HEK293 (cell line): ENCODE results near the gene PAK4.
A peak's percentile ranks its signal among the peaks of the same experiment; 100 is the strongest.

Source experiments
- GLIS2 ChIP-seq: fragments of 450-650 bp; formaldehyde crosslinking; IDR thresholded peaks from 2 replicates; pipeline ENCODE4 v1.5.1; 2016; ENCODE audit warnings: missing biosample characterization, missing genetic modification characterization
- SCRT2 ChIP-seq: fragments of 450-650 bp; formaldehyde crosslinking; IDR thresholded peaks from 2 replicates; pipeline ENCODE4 v1.5.1; 2016; ENCODE audit warnings: missing biosample characterization, missing genetic modification characterization
- SETDB1 ChIP-seq: IDR thresholded peaks from one replicate; pipeline ENCODE4 v1.6.1; 2017; ENCODE audit warnings: mild to moderate bottlenecking, low read length, moderate library complexity, mixed read lengths; ENCODE audit not compliant: insufficient read length
- SP7 ChIP-seq: fragments of 450-650 bp; formaldehyde crosslinking; IDR thresholded peaks from 2 replicates; pipeline ENCODE4 v1.5.1; 2016; ENCODE audit warnings: missing biosample characterization, missing genetic modification characterization
- ZBTB49 ChIP-seq: fragments of 450-650 bp; formaldehyde crosslinking; IDR thresholded peaks from 2 replicates; pipeline ENCODE4 v1.5.1; 2016; ENCODE audit warnings: missing biosample characterization, missing genetic modification characterization, low read depth
- ZBTB6 ChIP-seq: fragments of 450-650 bp; formaldehyde crosslinking; IDR thresholded peaks from 2 replicates; pipeline ENCODE4 v1.5.1; 2017; ENCODE audit warnings: missing biosample characterization, missing genetic modification characterization
- ZNF10 ChIP-seq: fragments of 450-650 bp; formaldehyde crosslinking; IDR thresholded peaks from 2 replicates; pipeline ENCODE4 v1.5.1; 2017; ENCODE audit warnings: missing biosample characterization, missing genetic modification characterization
- ZNF280D ChIP-seq: fragments of 450-650 bp; formaldehyde crosslinking; IDR thresholded peaks from 2 replicates; pipeline ENCODE4 v1.5.1; 2016; ENCODE audit warnings: missing biosample characterization, missing genetic modification characterization
- ZNF341 ChIP-seq: fragments of 450-650 bp; formaldehyde crosslinking; IDR thresholded peaks from 2 replicates; pipeline ENCODE4; 2016; ENCODE audit warnings: low read depth, missing biosample characterization, missing genetic modification characterization
- ZNF398 ChIP-seq: fragments of 450-650 bp; formaldehyde crosslinking; IDR thresholded peaks from 2 replicates; pipeline ENCODE4 v1.5.1; 2017; ENCODE audit warnings: missing biosample characterization, missing genetic modification characterization
- ZNF518A ChIP-seq: fragments of 450-650 bp; formaldehyde crosslinking; conservative IDR thresholded peaks from 2 replicates; pipeline ENCODE4 v1.5.1; 2016; ENCODE audit warnings: low read depth, missing biosample characterization, missing genetic modification characterization
- ZNF626 ChIP-seq: fragments of 450-650 bp; sonication (Bioruptor Pico); formaldehyde crosslinking; IDR thresholded peaks from 2 replicates; pipeline ENCODE4 v1.5.1; 2018; ENCODE audit warnings: missing biosample characterization, missing genetic modification characterization, inconsistent platforms
- ZNF654 ChIP-seq: fragments of 450-650 bp; formaldehyde crosslinking; IDR thresholded peaks from 2 replicates; pipeline ENCODE4 v1.5.1; 2016; ENCODE audit warnings: low read depth, missing biosample characterization, missing genetic modification characterization
- TF ChIP-seq, protein P1 (sequence below): fragments of 450-650 bp; formaldehyde crosslinking; optimal IDR thresholded peaks from 2 replicates; pipeline ENCODE3; 2016; ENCODE audit warnings: missing biosample characterization, mild to moderate bottlenecking, missing genetic modification characterization
- TF ChIP-seq, protein P2 (sequence below): fragments of 450-650 bp; formaldehyde crosslinking; IDR thresholded peaks from 2 replicates; pipeline ENCODE4 v1.5.1; 2016; ENCODE audit warnings: missing biosample characterization, missing genetic modification characterization
- TF ChIP-seq, protein P3 (sequence below): IDR thresholded peaks from 2 replicates; pipeline ENCODE4 v1.6.1; 2011; ENCODE audit warnings: mild to moderate bottlenecking, low read depth, low read length, borderline replicate concordance
- TF ChIP-seq, protein P4 (sequence below): fragments of 450-650 bp; formaldehyde crosslinking; IDR thresholded peaks from 2 replicates; pipeline ENCODE4 v1.5.0; 2017; ENCODE audit warnings: missing biosample characterization, missing genetic modification characterization, borderline replicate concordance

Gene PAK4

DNA sequence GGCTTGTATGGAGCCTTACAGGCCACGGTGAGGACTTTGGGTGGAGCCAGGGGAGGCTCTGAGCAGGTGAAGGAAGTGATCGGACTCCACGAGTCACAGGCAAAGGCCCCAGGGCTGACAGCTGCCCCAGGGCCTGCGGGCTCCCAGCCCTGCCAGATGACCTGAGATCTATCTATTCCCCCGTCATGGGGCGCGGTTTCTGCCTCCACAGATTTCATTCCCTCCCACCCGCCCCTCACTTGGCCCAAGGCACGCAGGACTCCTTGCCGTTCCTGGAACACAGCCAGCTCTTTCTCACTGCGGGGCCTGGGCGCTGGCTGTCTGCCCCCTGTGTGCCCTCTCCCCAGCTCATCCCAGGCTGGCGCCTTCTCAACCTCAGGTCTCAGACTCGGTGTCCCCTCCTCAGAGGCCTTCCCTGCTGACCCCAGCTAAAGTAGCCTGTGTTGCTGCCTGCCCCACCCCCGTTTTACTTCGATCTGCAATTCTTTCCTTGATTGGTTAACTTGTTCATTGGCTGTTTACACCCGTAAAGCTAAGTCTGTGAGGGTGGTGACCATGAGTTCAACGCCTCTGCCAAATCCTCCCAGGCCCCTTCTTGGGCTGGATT lies 13.9 kb upstream of the PAK4 start (continued):
- TF ChIP-seq SETDB1 (no peak), ZNF518A (no peak), ZNF626 (no peak), ZNF398 (0 out of 2 replicates have a peak, but pooled peaks have one; percentile 37), SCRT2 (tag by site-specific recombination) (no peak), GLIS2 (tag by site-specific recombination) (peak; percentile 36; the same call in 1 of the 2 replicates), ZNF341 (no peak), ZNF654 (no peak), ZNF280D (no peak), ZBTB6 (tag by site-specific recombination) (no peak), ZBTB49 (tag by site-specific recombination) (no peak), SP7 (no peak), ZNF10 (tag by site-specific recombination) (peak; percentile 97; the same call in 1 of the 2 replicates)
- TF ChIP-seq, protein P1, sequence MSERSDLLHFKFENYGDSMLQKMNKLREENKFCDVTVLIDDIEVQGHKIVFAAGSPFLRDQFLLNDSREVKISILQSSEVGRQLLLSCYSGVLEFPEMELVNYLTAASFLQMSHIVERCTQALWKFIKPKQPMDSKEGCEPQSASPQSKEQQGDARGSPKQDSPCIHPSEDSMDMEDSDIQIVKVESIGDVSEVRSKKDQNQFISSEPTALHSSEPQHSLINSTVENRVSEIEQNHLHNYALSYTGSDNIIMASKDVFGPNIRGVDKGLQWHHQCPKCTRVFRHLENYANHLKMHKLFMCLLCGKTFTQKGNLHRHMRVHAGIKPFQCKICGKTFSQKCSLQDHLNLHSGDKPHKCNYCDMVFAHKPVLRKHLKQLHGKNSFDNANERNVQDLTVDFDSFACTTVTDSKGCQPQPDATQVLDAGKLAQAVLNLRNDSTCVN (tag by site-specific recombination) = no peak
- TF ChIP-seq, protein P2, sequence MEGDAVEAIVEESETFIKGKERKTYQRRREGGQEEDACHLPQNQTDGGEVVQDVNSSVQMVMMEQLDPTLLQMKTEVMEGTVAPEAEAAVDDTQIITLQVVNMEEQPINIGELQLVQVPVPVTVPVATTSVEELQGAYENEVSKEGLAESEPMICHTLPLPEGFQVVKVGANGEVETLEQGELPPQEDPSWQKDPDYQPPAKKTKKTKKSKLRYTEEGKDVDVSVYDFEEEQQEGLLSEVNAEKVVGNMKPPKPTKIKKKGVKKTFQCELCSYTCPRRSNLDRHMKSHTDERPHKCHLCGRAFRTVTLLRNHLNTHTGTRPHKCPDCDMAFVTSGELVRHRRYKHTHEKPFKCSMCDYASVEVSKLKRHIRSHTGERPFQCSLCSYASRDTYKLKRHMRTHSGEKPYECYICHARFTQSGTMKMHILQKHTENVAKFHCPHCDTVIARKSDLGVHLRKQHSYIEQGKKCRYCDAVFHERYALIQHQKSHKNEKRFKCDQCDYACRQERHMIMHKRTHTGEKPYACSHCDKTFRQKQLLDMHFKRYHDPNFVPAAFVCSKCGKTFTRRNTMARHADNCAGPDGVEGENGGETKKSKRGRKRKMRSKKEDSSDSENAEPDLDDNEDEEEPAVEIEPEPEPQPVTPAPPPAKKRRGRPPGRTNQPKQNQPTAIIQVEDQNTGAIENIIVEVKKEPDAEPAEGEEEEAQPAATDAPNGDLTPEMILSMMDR (tag by site-specific recombination) = no peak
- TF ChIP-seq, protein P3, sequence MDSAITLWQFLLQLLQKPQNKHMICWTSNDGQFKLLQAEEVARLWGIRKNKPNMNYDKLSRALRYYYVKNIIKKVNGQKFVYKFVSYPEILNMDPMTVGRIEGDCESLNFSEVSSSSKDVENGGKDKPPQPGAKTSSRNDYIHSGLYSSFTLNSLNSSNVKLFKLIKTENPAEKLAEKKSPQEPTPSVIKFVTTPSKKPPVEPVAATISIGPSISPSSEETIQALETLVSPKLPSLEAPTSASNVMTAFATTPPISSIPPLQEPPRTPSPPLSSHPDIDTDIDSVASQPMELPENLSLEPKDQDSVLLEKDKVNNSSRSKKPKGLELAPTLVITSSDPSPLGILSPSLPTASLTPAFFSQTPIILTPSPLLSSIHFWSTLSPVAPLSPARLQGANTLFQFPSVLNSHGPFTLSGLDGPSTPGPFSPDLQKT = no peak
- TF ChIP-seq, protein P4, sequence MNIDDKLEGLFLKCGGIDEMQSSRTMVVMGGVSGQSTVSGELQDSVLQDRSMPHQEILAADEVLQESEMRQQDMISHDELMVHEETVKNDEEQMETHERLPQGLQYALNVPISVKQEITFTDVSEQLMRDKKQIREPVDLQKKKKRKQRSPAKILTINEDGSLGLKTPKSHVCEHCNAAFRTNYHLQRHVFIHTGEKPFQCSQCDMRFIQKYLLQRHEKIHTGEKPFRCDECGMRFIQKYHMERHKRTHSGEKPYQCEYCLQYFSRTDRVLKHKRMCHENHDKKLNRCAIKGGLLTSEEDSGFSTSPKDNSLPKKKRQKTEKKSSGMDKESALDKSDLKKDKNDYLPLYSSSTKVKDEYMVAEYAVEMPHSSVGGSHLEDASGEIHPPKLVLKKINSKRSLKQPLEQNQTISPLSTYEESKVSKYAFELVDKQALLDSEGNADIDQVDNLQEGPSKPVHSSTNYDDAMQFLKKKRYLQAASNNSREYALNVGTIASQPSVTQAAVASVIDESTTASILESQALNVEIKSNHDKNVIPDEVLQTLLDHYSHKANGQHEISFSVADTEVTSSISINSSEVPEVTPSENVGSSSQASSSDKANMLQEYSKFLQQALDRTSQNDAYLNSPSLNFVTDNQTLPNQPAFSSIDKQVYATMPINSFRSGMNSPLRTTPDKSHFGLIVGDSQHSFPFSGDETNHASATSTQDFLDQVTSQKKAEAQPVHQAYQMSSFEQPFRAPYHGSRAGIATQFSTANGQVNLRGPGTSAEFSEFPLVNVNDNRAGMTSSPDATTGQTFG = no peak
